SK-MEL-5 (cell line): ENCODE data around the gene RBPJ. TPM values are rescaled to one million over a fixed set of nuclear protein-coding genes. Genes with fewer than 3 reads are reported as not detected.

Source experiments
- DNase-seq: peaks from one replicate; pipeline ENCODE4 v3.0.0-alpha.2; 2016; ENCODE audit warnings: low read depth, low spot score
- in situ Hi-C: cut with HindIII; loops from 2 replicates; pipeline ENCODE4 v1.10.0; 2016; ENCODE audit warnings: low sequenced_read_pairs, high pct_unique_total_duplicates, low pct_unique_long_range_greater_than_20kb
- polyA plus RNA-seq, 2 experiments: library from polyadenylated mRNA; depleted of rRNA; stranded (reverse); fragments of >200 nt; gene quantifications; 2 replicates each; pipeline ENCODE4 v1.2.3, GENCODE V29; 2015
- total RNA-seq: library from RNA; depleted of rRNA; stranded (reverse); fragments of >200 nt; shearing (Covaris generic); gene quantifications from 2 replicates; pipeline ENCODE4 v1.2.3, GENCODE V29; 2014; rRNA removed

Gene RBPJ
- total RNA-seq = 45.0 and 46.2 TPM in 2 replicates
- 22.9 and 33.8 TPM in 2 replicates for polyA plus RNA-seq (2015; cell fraction: cytosol; rRNA removed)
- 80.7 and 118 TPM in 2 replicates for polyA plus RNA-seq (2015; cell fraction: nucleus; rRNA removed)

DNA sequence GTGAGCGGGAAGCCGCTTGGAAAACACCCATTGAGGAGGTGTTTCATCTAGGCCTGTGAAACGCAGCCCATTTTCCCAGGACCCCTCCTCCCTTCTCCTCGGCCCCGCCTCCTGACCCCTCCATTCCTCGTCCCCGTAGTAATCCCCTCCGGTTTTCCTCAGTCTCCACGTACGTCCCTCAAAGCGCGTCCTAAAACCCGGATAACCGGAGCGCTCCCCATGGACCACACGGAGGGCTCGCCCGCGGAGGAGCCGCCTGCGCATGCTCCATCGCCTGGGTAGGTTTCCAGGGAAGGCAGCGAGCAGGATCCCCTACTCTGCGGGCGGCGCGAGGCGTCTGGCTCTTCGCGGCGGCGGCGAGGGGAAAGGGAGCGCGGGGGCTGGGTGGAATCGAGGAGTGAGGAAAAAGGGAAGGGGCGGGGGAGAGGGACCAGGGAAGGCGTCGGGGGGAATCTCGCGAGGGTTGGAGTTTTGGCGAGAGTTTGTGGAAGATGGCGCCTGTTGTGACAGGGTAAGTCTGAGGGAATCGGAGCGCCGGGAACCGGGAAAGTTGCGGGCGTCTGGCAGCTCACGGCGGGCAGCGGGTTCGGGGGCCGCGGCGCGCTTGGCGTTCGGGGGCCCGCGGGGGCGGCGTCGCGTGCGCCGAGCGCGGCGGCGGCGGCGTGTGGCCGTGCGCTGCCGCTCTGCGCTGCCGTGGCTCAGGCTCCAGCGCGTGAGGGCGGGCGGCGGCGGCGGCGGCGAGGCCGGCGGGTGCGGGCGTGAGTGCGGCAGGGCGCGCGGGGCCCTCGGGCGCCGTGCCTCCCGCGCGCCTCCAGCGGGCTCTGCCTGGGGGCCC lies at the start of gene RBPJ:
TSS of gene RBPJ (plus strand) at position 477 of the 835 bp plus-strand sequence. CDS start at position 492, 15 bp downstream.
- in situ Hi-C loops = no loop called here
- peak; percentile 96 for DNase-seq

DNA sequence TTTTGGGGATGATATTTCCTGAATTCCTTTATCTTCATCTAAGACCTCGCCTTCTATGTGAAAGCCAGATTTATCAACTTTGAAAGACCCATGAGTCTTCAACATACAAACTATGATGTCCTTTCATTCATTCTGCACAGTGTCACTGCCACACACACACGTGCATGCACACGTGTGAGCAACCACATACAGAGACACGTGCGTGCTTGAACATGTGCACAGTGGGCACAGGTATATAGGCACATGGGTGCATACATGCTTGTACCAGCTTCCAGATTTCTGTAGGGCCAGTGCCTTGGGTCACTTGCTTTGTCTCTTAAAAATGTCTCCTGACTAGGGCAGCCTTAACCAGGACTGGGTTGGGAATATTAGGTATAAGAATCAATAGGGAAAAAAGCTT lies 49.1 kb upstream of the RBPJ start:
- no peak for DNase-seq
- in situ Hi-C loops = no loop called here

DNA sequence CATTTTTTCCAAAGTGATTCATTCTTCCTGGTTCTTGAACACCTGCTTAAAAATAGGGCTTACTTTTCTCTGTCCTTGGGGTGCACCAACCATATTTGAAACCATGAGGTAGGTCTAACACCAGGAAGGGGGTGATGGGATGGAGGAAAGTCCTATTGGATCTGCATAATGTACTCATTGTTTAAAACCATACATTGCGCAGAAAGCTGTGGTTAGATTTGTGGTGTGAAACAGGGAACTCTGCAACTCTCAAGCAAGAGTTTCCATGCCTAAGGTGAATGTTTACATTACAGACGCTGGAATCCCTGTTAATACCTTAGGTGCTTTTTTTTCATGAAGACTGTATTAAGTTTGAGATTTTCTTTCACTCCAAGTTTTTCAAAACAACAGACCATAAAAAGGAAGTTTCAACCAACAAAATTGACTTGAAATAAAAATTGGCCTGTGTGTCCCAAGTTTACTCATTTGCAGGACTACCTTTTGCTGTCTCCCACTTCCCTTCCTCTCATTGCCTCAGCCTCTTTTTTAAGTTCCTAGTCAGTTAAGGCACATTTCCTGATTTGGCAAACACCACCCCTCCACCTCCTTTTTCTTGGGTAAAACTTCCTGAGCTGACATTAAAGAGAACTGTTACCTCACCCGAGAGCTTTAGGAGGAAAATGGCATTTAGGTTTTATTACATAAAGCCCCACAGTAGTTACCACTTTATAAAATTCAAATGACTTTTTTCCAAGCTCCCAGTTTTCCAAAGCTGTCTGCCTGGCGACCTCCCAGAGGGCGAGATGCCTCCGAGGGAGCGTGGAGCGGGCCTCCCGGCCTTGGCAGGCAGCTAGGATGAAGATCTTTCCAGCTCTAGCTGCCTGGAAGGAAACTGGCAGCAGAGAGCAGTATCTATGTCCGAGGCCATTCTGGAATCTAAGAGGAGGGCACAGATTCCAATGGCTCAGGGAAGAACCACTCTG lies 47.9 kb upstream of the RBPJ start:
- in situ Hi-C loops = no loop called here
- DNase-seq = peak; percentile 48

DNA sequence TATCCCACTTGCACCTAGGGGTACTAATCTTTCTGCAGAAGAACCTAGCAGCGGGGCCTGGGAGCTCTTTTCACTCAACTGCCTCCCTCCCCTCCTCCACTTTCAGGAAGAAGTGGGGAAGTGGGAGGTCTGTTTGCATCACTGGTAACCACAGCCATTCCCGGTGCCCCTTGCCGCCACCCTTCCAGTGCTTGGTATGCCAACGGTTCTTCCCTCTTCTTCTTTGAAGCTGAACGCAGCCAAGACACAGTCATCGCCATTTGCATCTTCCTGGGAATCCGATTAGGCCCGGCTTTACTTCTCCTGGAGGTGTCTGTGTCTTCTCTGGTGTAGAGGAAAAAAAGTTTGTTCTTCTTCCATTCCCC lies 47.2 kb upstream of the RBPJ start:
- no peak for DNase-seq
- in situ Hi-C loops = no loop called here

DNA sequence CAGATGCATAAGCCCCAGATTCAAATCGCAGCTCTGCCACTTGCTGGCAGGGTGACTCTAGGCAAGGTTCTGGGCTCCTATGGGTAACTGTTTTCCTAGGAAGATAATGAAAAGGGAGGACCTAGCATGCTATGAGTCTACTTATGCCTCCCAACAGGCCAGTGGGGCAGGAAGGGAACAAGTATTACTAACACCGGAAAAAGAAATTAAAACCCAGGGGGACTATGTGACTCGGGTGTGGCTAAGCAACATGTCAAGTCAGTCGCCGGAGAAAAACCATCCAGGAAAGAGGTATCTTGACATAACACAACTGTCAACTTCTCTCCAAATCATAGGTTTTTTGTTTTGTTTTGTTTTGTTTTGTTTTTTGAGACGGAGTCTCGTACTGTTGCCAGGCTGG lies 45.5 kb upstream of the RBPJ start:
- in situ Hi-C loops = no loop called here
- no peak for DNase-seq

DNA sequence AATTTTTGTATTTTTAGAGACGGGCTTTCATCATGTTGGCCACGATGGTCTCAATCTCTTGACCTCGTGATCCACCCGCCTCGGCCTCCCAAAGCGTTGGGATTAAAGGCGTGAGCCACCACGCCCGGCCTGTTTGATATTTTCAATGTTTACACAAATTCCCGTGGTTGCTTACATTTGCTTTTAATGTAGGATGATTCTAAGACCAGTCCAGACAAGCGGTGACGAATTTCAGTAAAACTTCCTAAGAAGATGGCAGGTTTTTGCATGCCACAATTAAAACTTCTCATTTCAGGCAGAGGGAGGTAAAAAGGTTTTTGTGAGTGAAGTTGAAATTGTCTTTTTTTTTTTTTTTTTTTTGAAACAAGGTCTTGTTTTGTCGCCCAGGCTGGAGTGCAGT lies 41.4 kb upstream of the RBPJ start:
- in situ Hi-C loops = no loop called here

DNA sequence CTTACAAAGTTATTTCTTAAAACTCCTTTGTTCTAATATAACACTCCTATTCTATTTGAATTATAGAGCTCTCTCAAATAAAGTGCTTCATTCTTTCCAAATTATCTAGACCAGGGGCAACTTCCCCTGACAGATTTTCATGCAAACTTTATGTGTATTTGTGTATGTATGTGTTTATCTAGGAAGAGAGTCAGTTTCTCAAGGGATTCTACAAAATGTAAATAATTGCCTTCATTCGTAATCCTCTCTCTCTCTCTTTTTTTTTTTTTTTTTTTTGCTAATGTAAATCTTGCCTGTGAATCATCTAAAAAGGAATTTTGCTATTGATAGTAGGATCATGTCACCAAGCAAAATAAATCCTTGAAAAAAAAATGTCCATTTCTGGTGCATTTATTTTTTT lies 38.9 kb upstream of the RBPJ start:
- in situ Hi-C loops = no loop called here
- no peak for DNase-seq

More for the DNA sequence above, 41.4 kb upstream of the RBPJ start:
- no peak for DNase-seq

DNA sequence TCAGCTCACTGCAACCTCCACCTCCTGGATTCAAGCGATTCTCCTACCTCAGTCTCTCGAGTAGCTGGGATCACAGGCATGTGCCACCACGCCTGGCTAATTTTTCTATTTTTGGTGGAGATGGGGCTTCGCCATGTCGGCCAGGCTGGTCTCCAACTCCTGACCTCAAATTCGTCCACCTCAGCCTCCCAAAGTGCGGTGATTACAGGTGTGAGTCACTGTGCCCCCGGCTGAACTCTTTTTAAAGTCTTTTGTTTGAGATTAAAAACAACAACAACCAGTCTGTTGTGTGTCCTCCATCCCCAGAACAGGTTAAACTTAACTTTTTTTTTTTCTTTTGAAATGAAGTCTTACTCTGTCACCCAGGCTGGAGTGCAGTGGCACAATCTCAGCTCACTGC lies 36.3 kb upstream of the RBPJ start:
- DNase-seq = no peak
- in situ Hi-C loops = no loop called here

DNA sequence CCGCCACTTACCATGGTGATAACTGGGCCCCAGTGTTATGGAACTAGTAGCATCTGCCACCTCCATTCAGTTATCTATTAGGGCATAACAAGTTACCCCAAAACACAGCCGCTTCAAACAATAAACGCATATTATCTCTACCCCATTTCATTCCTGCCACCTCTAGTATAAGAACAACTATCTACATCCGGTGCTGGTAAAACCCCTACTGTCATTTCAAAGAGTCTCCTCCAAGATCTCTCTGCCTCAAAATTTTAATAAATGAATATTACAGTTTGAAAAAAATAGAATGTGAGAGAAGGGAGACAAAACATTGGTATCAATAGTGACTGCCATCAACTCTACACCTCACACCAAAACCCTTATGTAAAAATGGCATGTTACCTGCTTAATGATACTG lies 35.5 kb upstream of the RBPJ start:
- DNase-seq = no peak
- in situ Hi-C loops = no loop called here

DNA sequence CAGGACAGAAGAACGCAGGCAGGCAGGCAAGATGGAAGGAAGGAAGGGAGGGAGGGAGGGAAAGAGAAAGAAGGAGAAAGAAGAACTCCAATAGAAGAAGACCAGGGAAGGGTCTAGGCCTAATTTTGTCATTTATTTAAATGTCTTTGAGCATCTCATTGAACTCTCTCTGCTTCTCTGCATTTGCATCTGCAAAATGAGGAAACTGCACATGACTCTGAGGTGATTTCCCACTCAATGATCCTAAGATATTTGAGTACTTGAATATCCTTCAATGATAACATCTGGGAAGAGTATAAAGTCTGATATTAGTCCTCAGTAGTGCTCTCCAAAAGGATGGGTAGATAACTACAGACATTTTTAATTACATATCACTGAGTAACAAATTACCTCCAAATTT lies 33.1 kb upstream of the RBPJ start:
- in situ Hi-C loops = no loop called here
- no peak for DNase-seq

DNA sequence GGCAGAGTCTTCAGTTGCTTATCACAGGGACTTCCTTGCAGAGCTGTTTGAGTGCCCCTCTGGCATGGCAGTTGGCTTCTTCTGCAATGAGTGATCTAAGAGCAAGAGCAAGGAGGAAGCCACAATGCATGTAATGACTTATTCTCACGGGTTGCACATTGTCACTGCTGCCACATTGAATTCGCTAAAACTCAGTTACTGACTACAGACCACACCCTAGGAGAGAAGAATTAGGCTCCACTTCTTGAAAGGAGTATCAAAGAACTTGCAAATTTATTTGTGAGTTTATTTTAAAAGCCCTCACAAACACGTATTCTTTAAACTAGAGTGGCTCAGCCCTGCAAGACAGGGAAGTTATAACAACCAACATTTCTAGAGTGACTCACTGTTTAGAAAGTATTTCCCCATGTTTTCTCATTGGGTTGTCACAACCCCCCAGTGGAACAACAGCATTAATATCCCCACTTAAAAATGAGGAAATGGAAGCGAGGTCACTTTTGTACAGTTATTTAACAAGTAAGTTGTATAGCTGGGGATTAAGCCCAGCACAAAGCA lies 32.4 kb upstream of the RBPJ start:
- no peak for DNase-seq
- in situ Hi-C loops = no loop called here

DNA sequence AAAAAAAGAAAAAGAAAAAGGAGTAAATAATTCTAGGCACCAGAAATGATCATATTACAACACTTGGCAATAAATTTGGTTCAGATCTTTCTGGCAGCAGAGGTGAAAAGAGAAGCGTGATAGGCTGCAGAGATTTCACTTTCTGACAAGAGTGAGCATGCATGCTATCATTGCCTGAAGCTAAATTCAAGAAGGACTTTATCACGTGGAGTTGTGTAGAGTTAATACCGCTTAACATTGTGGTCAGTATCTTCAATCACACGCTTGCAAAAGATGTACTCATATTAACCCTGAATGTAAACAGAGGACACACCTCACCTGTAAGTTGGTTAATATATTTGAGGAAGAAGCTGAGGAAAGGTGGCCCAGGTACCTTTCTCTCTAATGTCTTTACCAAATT lies 31.4 kb upstream of the RBPJ start:
- DNase-seq = peak; percentile 6
- in situ Hi-C loops = no loop called here

DNA sequence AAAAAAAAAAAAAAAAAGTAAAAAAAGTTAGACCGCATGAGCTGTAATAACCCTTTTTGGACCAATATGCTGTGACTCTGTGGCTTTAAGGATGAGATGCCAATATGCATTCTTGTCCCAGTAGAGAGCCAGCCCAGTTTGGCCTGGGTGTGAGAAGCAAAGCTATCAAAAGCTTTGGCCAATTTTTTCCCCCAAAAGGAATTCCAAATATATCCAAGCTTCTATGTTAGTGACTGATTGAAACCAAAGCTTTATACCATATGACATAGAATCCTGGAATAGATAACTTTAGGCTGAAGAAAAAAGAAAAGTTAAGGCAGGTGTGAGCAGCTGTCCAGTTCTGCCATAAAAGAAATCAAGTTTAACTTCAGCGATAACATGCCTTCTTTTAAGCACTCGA lies 30.5 kb upstream of the RBPJ start:
- in situ Hi-C loops = no loop called here
- no peak for DNase-seq

DNA sequence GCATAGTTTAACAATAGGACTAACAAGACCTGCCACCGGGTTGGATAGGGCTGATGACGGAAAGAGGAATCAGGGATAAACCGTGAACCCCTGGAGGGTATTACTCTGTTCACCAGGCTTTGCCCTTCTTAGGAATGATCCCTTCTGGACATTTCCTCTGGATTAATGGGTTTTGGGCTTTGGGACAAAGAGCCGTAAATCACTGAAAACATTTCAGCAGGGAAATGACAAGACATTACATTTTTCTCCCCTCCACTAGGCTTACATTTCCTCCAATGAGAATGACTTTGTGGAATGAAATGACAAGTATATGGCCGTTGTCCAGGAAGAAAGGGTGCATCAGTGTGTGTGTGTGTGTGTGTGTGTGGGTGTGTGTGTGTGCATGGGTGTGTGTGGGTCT lies 25.9 kb upstream of the RBPJ start:
- DNase-seq = no peak
- in situ Hi-C loops = no loop called here

DNA sequence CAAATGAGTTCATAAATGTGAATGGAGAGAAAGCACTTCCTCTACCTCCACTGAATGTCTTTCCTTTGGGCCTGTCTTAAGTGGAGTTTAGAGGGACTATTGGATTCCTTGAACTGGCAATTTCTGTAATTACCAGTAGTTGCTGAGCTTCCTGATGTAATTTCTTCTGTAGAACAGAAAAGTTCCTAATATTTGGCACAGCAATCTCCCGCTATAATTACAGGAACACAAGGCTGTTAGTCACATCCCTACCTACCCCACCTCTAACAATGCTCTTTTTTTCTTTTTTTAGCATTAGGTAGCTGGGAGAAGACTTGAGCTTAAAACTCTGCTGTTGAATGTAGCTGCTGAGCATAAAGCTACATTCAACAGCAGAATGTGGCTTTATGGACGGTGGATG lies 24.8 kb upstream of the RBPJ start:
- in situ Hi-C loops = no loop called here
- DNase-seq = no peak

DNA sequence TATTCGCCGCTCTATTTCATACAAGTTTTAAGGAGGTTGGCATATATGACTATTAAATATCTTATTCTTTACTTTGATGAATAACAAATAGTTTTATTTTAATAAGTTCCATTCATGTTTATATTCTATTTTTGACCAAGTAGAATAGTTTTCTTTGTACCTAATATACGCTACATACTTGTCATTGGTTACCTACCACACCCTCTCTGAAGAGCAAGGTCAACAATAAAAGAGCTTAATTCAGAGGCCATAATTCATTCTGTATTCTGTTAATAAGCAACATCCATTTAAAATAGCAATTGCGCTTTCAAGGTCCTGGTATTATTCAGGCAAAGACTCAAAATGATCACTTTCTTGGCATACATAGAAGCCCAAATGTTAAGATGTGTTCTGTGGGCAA lies 24.3 kb upstream of the RBPJ start:
- in situ Hi-C loops = no loop called here
- no peak for DNase-seq

DNA sequence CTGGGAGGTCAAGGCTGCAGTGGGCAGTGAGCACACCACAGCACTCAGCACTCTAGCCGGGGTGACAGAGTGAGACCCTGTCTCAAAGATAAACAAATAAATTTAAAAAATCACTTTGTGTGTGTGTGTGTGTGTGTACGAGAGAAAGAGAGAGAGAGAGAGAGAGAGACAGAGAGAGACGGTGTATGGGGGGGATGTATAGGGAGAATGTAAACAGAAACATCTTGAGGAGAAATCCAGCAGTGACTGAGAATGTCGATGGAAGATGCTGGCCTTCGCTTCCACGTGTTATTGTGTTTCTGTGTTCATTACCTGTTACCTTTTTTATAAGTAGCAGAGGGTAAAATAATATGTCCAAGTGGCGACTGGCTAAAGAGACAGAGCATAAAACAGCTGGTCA lies 23.6 kb upstream of the RBPJ start:
- in situ Hi-C loops = no loop called here

DNA sequence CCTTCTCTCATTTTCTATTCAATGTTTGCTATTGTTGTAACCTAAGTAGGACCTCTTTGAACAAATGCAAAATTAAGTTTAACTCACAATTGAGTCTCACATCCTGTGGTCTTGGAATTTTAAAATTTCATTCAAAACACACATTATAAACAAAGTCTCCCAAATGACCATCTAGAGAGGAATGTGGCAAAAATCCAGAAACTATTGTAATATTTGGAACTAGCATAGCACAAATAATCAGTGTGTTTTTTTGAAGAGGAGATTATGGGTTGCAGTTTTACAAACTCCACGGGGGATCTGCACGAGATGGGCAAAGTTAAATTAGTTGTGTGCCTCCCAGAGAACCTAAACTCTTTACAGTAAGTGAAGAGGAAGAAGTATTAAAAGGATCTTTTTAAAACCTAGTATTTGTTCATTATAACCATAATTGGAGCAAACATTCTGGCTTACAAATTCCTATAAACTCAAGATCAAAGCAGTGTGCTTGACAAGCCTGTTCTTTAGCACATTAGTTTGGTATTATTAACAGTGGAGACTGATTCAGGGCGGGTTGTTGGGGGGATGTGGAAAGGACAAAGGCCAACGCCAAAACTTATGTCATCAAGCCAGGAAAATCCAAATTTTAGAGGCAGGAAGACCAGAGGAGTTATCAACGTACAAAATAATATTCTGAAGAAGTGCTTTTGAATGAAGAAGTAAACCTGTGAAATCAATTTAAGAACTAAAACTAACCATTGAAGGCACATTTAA lies 22.4 kb upstream of the RBPJ start:
- in situ Hi-C loops = no loop called here
- no peak for DNase-seq

More for the DNA sequence above, 23.6 kb upstream of the RBPJ start:
- DNase-seq = no peak
